SK-N-SH (cell line): ENCODE results near the gene BCL11B. TPM values are rescaled to one million over a fixed set of nuclear protein-coding genes. Genes with fewer than 3 reads are reported as not detected.

Experiments used
- CTCF ChIA-PET: fragments of 300-600, 350-600 bp; formaldehyde crosslinking; extraction: SDS; loops from one replicate; lab custom pipeline; 2021; lab: Yijun Ruan, JAX
- POLR2A ChIA-PET: fragments of 350-600 bp; sonication (Branson Sonifier 250); formaldehyde crosslinking; extraction: SDS; loops from one replicate; lab custom pipeline; 2020; ENCODE audit warnings: antibody characterized with exemption, inconsistent platforms; lab: Yijun Ruan, JAX
- DNase-seq: peaks from one replicate; pipeline ENCODE4 v3.0.0; 2012
- H2AFZ ChIP-seq: fragments of 200-600 bp; sonication (generic); 2 replicates; pipeline ENCODE4 v1.8.1; 2016; ENCODE audit warnings: antibody characterized with exemption, mild to moderate bottlenecking, low read depth
- H3F3A ChIP-seq: fragments of 200-600 bp; sonication (generic); replicated peaks from 2 replicates; pipeline ENCODE3; 2016; ENCODE audit warnings: antibody characterized with exemption, mild to moderate bottlenecking; ENCODE audit not compliant: insufficient read depth
- H3K27ac ChIP-seq, 2 experiments: fragments of 200-500 bp in 1 of 2; fragments of 200-600 bp in 1 of 2; sonication (Bioruptor generic) in 1 of 2; sonication (generic), shearing (Covaris generic) in 1 of 2; 2 replicates each; pipeline versions ENCODE4 v1.5.1 to v1.6.1; 2014 to 2016; ENCODE audit warnings: low read depth in 2 of 2, inconsistent platforms in 1 of 2, low read length in 1 of 2, mild to moderate bottlenecking in 1 of 2, mixed read lengths in 1 of 2
- H3K27me3 ChIP-seq: fragments of 200-600 bp; sonication (generic), shearing (Covaris generic); 2 replicates; pipeline ENCODE4 v1.6.1; 2016; ENCODE audit warnings: mixed run types; ENCODE audit not compliant: insufficient read depth
- H3K36me3 ChIP-seq, 2 experiments: fragments of 200-500 bp in 1 of 2; fragments of 200-600 bp in 1 of 2; sonication (Bioruptor generic) in 1 of 2; sonication (generic) in 1 of 2; replicated peaks in 1 of 2; 2 replicates each; pipeline versions ENCODE3 to v1.5.1; 2014 to 2016; ENCODE audit warnings: low read length in 1 of 2, mild to moderate bottlenecking in 1 of 2; ENCODE audit not compliant: insufficient read depth in 2 of 2, control insufficient read depth in 1 of 2
- H3K4me1 ChIP-seq, 2 experiments: fragments of 200-500 bp in 1 of 2; fragments of 200-600 bp in 1 of 2; sonication (Bioruptor generic) in 1 of 2; sonication (generic), shearing (Covaris generic) in 1 of 2; 2 replicates each; pipeline versions ENCODE4 v1.5.1 to v1.6.1; 2014 to 2016; ENCODE audit warnings: low read depth in 1 of 2, low read length in 1 of 2, mixed run types in 1 of 2; ENCODE audit not compliant: insufficient read depth in 2 of 2, control insufficient read depth in 1 of 2
- H3K4me2 ChIP-seq: fragments of 200-600 bp; sonication (generic), shearing (Covaris generic); 2 replicates; pipeline ENCODE4 v1.6.1; 2017; ENCODE audit warnings: mixed run types
- H3K4me3 ChIP-seq, 2 experiments: fragments of 200-500 bp in 1 of 2; fragments of 200-600 bp in 1 of 2; sonication (Bioruptor generic) in 1 of 2; sonication (generic), shearing (Covaris generic) in 1 of 2; 2 replicates each; pipeline versions ENCODE4 v1.5.1 to v1.8.1; 2014 to 2016; ENCODE audit warnings: low read depth in 2 of 2, inconsistent platforms in 1 of 2, low read length in 1 of 2, mild to moderate bottlenecking in 1 of 2, mixed read lengths in 1 of 2, moderate library complexity in 1 of 2
- H3K79me2 ChIP-seq: fragments of 200-600 bp; sonication (generic); 2 replicates; pipeline ENCODE4 v1.8.1; 2017; ENCODE audit warnings: mild to moderate bottlenecking; ENCODE audit not compliant: insufficient read depth
- H3K9ac ChIP-seq: fragments of 200-600 bp; sonication (generic); 2 replicates; pipeline ENCODE4 v1.6.1; 2017; ENCODE audit warnings: mixed run types
- H3K9me2 ChIP-seq: fragments of 200-600 bp; sonication (generic); 2 replicates; pipeline ENCODE4 v1.6.1; 2017; ENCODE audit warnings: mixed run types
- H3K9me3 ChIP-seq: fragments of 200-600 bp; sonication (generic); 2 replicates; pipeline ENCODE4 v1.6.1; 2017; ENCODE audit warnings: mixed run types, mild to moderate bottlenecking, moderate library complexity
- H4K20me1 ChIP-seq: fragments of 200-600 bp; sonication (generic); 2 replicates; pipeline ENCODE4 v1.6.1; 2017; ENCODE audit warnings: mild to moderate bottlenecking, mixed run types; ENCODE audit not compliant: insufficient read depth
- CTCF ChIP-seq: fragments of 200-600 bp; sonication (generic); IDR thresholded peaks from 2 replicates; pipeline ENCODE4 v1.6.1; 2017; ENCODE audit warnings: antibody characterized with exemption, mild to moderate bottlenecking, moderate library complexity
- ELF1 ChIP-seq: IDR thresholded peaks from 2 replicates; pipeline ENCODE4 v1.4.0; 2012
- EZH2phosphoT487 ChIP-seq: fragments of 200-600 bp; sonication (generic); IDR thresholded peaks from 2 replicates; pipeline ENCODE4 v1.6.1; 2017; ENCODE audit warnings: low read depth, mixed run types, mild to moderate bottlenecking, antibody characterized with exemption, moderate library complexity, borderline replicate concordance
- FOXJ3 ChIP-seq: sonication (generic); formaldehyde crosslinking; IDR thresholded peaks from 2 replicates; pipeline ENCODE4 v1.5.1; 2020; ENCODE audit warnings: mild to moderate bottlenecking, missing genetic modification reagents
- GATA2 ChIP-seq: sonication (generic); formaldehyde crosslinking; IDR thresholded peaks from 2 replicates; pipeline ENCODE4 v1.5.0; 2020; ENCODE audit warnings: mild to moderate bottlenecking, missing genetic modification reagents
- JUND ChIP-seq: IDR thresholded peaks from 2 replicates; pipeline ENCODE4 v1.4.0; 2012
- MEF2A ChIP-seq: IDR thresholded peaks from 2 replicates; pipeline ENCODE4 v1.4.0; 2012; ENCODE audit warnings: low read depth, borderline replicate concordance
- MXI1 ChIP-seq: IDR thresholded peaks from 2 replicates; pipeline ENCODE4 v1.6.1; 2012; ENCODE audit warnings: mild to moderate bottlenecking, low read depth, low read length, improper control_type of control experiment
- RAD21 ChIP-seq: IDR thresholded peaks from 2 replicates; pipeline ENCODE4 v1.6.1; 2012; ENCODE audit warnings: mild to moderate bottlenecking, low read length
- RCOR1 ChIP-seq: fragments of 150-350 bp; IDR thresholded peaks from 2 replicates; pipeline ENCODE4 v1.6.1; 2017; ENCODE audit warnings: antibody characterized with exemption, low read length
- RXRA ChIP-seq: IDR thresholded peaks from 2 replicates; pipeline ENCODE4 v1.4.0; 2012; ENCODE audit warnings: low read depth, mild to moderate bottlenecking, borderline replicate concordance
- TAF1 ChIP-seq: IDR thresholded peaks from 2 replicates; pipeline ENCODE4 v1.6.1; 2012; ENCODE audit warnings: low read depth, mild to moderate bottlenecking, low read length, moderate library complexity, borderline replicate concordance
- TCF12 ChIP-seq: IDR thresholded peaks from 2 replicates; pipeline ENCODE4 v1.4.0; 2012
- TEAD4 ChIP-seq: IDR thresholded peaks from 2 replicates; pipeline ENCODE4 v1.4.0; 2012; ENCODE audit warnings: mild to moderate bottlenecking, borderline replicate concordance; ENCODE audit not compliant: insufficient read depth
- USF1 ChIP-seq: IDR thresholded peaks from 2 replicates; pipeline ENCODE4 v1.4.0; 2012; ENCODE audit warnings: low read depth, borderline replicate concordance
- USF2 ChIP-seq: fragments of 150-350 bp; IDR thresholded peaks from 2 replicates; pipeline ENCODE4 v1.6.1; 2017; ENCODE audit warnings: antibody characterized with exemption, low read length, low read depth, borderline replicate concordance
- ZBTB33 ChIP-seq: IDR thresholded peaks from 2 replicates; pipeline ENCODE4 v1.4.0; 2012; ENCODE audit warnings: low read depth, borderline replicate concordance
- WGBS: methylation state at CpG from one replicate; pipeline ENCODE4 v1.1.6; 2017; ENCODE audit warnings: low lambda C conversion rate; 5-methylcytosine and 5-hydroxymethylcytosine counted together
- polyA plus RNA-seq, 3 experiments: library from polyadenylated mRNA; depleted of rRNA; stranded (reverse); fragments of >200 nt; gene quantifications; 2 replicates each; pipeline ENCODE4 v1.2.3, GENCODE V29; 2012

The BCL11B gene
- polyA plus RNA-seq, 1 of the 3 experiments (the other 2 are of a cell fraction), result not detected

GRCh38 chr14:99270458-99271220 is 1.4 kb downstream of the BCL11B start:
- ChIA-PET CTCF (interaction anchor here (1.1 kb wide), 1 partner anchor 10 kb away, joined by 3 read pairs; no protein-coding TSS in a partner anchor), POLR2A (no interaction called here)
- Histone ChIP-seq H3K27me3 (peaks cover 75% of the 10 kb centered on the region), H3K27ac (no peak overlapping the region), H3K9me2 (no peaks in the 10 kb centered on the region), H3K4me1 (no peaks in the 10 kb centered on the region; a peak in 1 of 4 replicates), H3K9me3 (no peaks in the 10 kb centered on the region), H3K4me3 (no peak overlapping the region), H3K9ac (no peak overlapping the region), H3K4me2 (peak overlapping the region; percentile 47; the same call in 1 of the 2 replicates), H4K20me1 (no peaks in the 10 kb centered on the region), H3K79me2 (no peaks in the 10 kb centered on the region)
- DNase-seq, result peak; percentile 54
- 2% methylated on average over 54 of the region's 80 CpGs for WGBS
- no peak for TF ChIP-seq MXI1
- TF ChIP-seq EZH2phosphoT487, result peak; percentile 40; the same call in 1 of the 2 replicates
- TF ChIP-seq, all 33 proteins: peak for 1
- no peaks in the 10 kb centered on the region for H3K36me3 ChIP-seq
- H3F3A ChIP-seq, result peaks cover 5% of the 10 kb centered on the region
- no peak overlapping the region for H2AFZ ChIP-seq

- Histone ChIP-seq H3K4me2 (no peak overlapping the region), H3K27me3 (peaks cover 76% of the 10 kb centered on the region), H3K4me1 (no peaks in the 10 kb centered on the region; a peak in 1 of 4 replicates), H3K4me3 (no peak overlapping the region), H3K9me3 (no peaks in the 10 kb centered on the region), H3F3A (no peaks in the 10 kb centered on the region), H4K20me1 (no peaks in the 10 kb centered on the region), H2AFZ (no peak overlapping the region), H3K36me3 (no peaks in the 10 kb centered on the region), H3K9ac (no peak overlapping the region), H3K27ac (no peak overlapping the region), H3K9me2 (no peaks in the 10 kb centered on the region), H3K79me2 (no peaks in the 10 kb centered on the region)
- no peak for DNase-seq
- WGBS, result 14% methylated on average over 19 of the region's 19 CpGs
- ChIA-PET POLR2A (no interaction called here), CTCF (interaction anchor here (1.5 kb wide), 1 partner anchor 51 kb away, joined by 3 read pairs; no protein-coding TSS in a partner anchor)
- TF ChIP-seq TEAD4, result no peak
- TF ChIP-seq TAF1, result no peak
- TF ChIP-seq USF2, result no peak
- TF ChIP-seq RAD21, result no peak
- no peak for TF ChIP-seq RCOR1
- TF ChIP-seq FOXJ3 (CRISPR knock-in tag), result no peak
- TF ChIP-seq USF1, result no peak
- no peak for TF ChIP-seq ZBTB33
- TF ChIP-seq CTCF, result no peak
- TF ChIP-seq MXI1, result no peak
- no peak for TF ChIP-seq TCF12
- no peak for TF ChIP-seq ELF1
- no peak for TF ChIP-seq RXRA
- no peak for TF ChIP-seq JUND
- no peak for TF ChIP-seq GATA2 (CRISPR knock-in tag)
- no peak for TF ChIP-seq MEF2A
Observed at GRCh38 chr14:99268810-99269707, 2.9 kb downstream of the BCL11B start.
